HS-5 (cell line): ENCODE data around the gene DNAAF9.

Experiments used
- DNase-seq: peaks from one replicate; pipeline ENCODE4 v3.0.0-alpha.2; 2012; ENCODE audit warnings: low read depth

DNAAF9 gene

DNA sequence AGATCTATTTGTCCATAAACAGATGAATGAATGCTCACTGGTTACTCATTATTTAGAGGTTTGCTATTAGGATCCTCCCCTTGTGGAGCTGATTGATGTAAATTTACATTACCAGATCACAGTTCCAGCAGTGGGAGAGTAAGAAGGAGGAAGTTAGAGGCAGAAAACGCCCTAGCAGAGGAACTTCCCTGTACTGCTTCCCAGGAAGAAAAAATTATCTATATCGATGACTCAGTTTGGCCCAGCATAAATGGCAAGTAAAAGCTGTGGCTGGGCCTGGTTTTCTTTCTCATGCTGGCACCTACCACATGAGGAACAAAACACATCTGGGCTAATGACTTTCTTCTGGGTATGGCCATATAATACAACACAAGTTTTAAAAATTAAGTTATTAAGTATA lies 35.7 kb downstream of the DNAAF9 start:
- no peak for DNase-seq

- no peak for DNase-seq
These were observed 40.4 kb downstream of the DNAAF9 start for GRCh38 chr20:3367089-3367488.

DNA sequence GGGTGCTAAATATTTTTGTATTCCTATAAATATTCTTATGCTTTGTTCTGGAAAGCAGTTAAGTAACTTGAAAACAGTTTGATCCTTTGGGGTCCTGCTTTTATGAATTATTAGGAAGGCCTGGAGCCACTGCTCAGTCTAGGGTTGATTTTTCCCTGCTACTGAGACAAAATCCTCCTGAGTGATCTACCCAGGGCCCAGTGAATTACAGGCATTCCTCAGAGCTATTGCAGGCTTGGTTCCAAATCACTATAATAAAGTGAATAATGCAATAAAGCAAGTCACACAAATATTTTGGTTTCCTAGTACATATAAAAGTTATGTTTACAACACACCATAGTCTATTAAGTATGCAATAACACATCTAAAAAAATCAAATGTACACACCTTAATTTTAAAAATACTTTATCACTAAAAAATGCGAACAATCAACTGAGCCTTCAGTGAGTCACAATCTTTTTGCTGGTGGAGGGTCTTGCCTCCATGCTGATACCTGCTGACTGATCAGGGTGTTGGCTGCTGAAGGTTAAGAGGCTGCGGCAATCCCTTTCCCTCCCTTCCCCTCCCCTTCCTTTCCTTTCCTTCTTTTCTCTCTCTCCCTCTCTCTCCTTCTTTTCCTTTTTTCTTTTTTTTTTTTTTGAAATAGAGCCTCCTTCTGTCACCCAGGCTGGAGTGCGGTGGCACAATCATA lies 43.0 kb downstream of the DNAAF9 start:
- DNase-seq, result no peak

DNA sequence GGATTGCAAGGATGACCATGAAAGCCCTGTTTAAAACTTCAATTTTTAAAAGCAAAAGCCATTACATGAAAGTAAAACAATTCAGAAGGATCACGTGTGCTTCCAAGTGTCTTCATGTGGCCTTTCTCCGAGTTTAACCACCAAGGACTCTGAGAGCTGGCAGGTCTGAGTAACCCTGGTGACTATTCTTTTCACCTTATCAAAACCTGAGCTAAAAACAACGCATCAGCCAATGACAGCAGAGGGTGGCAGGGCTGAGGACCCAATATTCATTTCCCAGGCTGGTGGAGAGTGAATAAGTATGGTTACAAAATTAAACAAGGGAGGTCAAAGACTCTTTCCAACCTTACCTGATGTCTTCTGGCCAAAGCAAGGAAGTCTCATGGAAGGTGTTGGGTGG lies 46.7 kb downstream of the DNAAF9 start:
- DNase-seq, result no peak

DNA sequence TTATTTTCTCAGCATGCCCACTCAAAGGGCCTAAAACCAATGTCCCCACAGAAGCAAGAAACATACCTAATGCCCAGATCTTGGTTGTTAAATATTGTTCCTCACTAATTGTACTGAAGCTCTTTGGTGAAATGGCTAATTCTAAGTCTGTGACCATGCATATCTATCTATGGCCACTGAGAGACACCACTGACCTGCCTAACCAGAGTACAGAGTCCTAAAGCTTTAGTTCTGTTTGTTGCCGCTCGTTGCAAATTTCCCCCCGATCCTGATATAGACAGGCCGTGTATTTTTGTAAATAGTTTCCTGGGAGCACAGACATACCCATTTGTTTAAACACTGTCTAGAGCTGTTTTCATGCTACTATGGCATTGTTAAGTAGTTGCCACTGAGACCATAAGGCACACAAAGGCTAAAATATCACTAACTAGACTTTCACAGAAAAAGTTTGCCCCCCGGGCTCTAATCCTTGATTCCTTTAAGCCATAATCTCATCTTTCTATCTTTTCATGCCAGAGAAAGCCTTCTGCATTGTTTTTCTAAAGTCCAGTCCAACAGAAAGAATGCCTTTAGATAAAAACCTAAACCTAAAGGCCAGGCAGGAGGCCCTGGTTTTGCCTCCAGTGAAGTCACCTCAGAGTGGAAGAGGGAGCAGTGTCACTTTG lies 48.7 kb downstream of the DNAAF9 start:
- no peak for DNase-seq
